CD14-positive monocyte (primary cell): Measurements from ENCODE around the gene TPD52L1. TPM values are rescaled to one million over a fixed set of nuclear protein-coding genes. Genes with fewer than 3 reads are reported as not detected.

ENCODE experiments used
- DNase-seq, 3 donors: peaks; one replicate each; pipeline ENCODE4 v3.0.0-alpha.2; 2011 to 2022
- H2AFZ ChIP-seq: 2 replicates; pipeline ENCODE4 v1.6.0; 2012; ENCODE audit warnings: mild to moderate bottlenecking, low read depth, low read length, inconsistent platforms; ENCODE audit not compliant: insufficient read depth, poor library complexity, severe bottlenecking
- H3K27ac ChIP-seq, 2 donors: 1 replicate in 1 of 2; 2 replicates in 1 of 2; pipeline ENCODE4 v1.5.1; 2012 to 2013; ENCODE audit warnings: low read length in 2 of 2, control low read depth in 1 of 2, inconsistent platforms in 1 of 2, low read depth in 1 of 2, mild to moderate bottlenecking in 1 of 2
- H3K27me3 ChIP-seq, 2 donors: one replicate each; pipeline versions ENCODE4 v1.6.0 to v1.6.1; 2011 to 2013; ENCODE audit warnings: low read length in 2 of 2; ENCODE audit not compliant: control insufficient read depth in 2 of 2, insufficient read depth in 2 of 2
- H3K36me3 ChIP-seq, 2 donors: replicated peaks in 1 of 2; 1 replicate in 1 of 2; 2 replicates in 1 of 2; pipeline versions ENCODE4 v1.5.1 to v1.6.1; 2012 to 2013; ENCODE audit warnings: low read length in 2 of 2, control low read depth in 1 of 2, inconsistent platforms in 1 of 2, mild to moderate bottlenecking in 1 of 2; ENCODE audit not compliant: insufficient read depth in 2 of 2, control insufficient read depth in 1 of 2
- H3K4me1 ChIP-seq, 2 donors: 1 replicate in 1 of 2; 2 replicates in 1 of 2; pipeline versions ENCODE4 v1.5.1 to v1.6.1; 2012 to 2013; ENCODE audit warnings: low read length in 2 of 2, control low read depth in 1 of 2, inconsistent platforms in 1 of 2, mild to moderate bottlenecking in 1 of 2, moderate library complexity in 1 of 2; ENCODE audit not compliant: insufficient read depth in 2 of 2, control insufficient read depth in 1 of 2
- H3K4me2 ChIP-seq: replicated peaks from 2 replicates; pipeline ENCODE3; 2012; ENCODE audit warnings: low read length, moderate library complexity, mild to moderate bottlenecking; ENCODE audit not compliant: poor library complexity, severe bottlenecking; ENCODE audit errors: extremely low read depth
- H3K4me3 ChIP-seq, 3 experiments: fragments of 200-600 bp in 1 of 3; sonication (generic) in 1 of 3; replicated peaks in 1 of 3; 1 replicate in 2 of 3; 2 replicates in 1 of 3; pipeline ENCODE4 v1.5.1; 2011 to 2013; ENCODE audit warnings: low read length in 3 of 3, mild to moderate bottlenecking in 3 of 3, control low read depth in 2 of 3, low read depth in 2 of 3, inconsistent platforms in 1 of 3, moderate library complexity in 1 of 3
- H3K79me2 ChIP-seq: 2 replicates; pipeline ENCODE4 v1.6.0; 2012; ENCODE audit warnings: mild to moderate bottlenecking, control low read depth, inconsistent platforms, low read length, moderate library complexity; ENCODE audit not compliant: insufficient read depth
- H3K9ac ChIP-seq: 2 replicates; pipeline ENCODE4 v1.6.0; 2017; ENCODE audit warnings: low read length, mild to moderate bottlenecking; ENCODE audit not compliant: insufficient read depth, poor library complexity, severe bottlenecking
- H3K9me3 ChIP-seq, 2 donors: replicated peaks in 1 of 2; 1 replicate in 1 of 2; 2 replicates in 1 of 2; pipeline versions ENCODE4 v1.5.1 to v1.6.1; 2012 to 2013; ENCODE audit warnings: low read length in 2 of 2, control low read depth in 1 of 2; ENCODE audit not compliant: control insufficient read depth in 1 of 2, insufficient read depth in 1 of 2
- H4K20me1 ChIP-seq: 2 replicates; pipeline ENCODE4 v1.6.0; 2012; ENCODE audit warnings: mild to moderate bottlenecking, low read length, control low read depth, moderate library complexity; ENCODE audit not compliant: insufficient read depth
- H3K27ac Mint-ChIP-seq, 7 donors: one replicate each; pipeline ENCODE4 v1.8.0; 2020; ENCODE audit warnings: mild to moderate bottlenecking in 7 of 7, mixed read lengths in 7 of 7, moderate library complexity in 6 of 7, inconsistent platforms in 2 of 7
- H3K27me3 Mint-ChIP-seq, 3 donors: one replicate each; pipeline ENCODE4 v1.8.0; 2021 to 2022; ENCODE audit warnings: low read depth in 3 of 3, mild to moderate bottlenecking in 3 of 3, mixed read lengths in 3 of 3, moderate library complexity in 3 of 3, inconsistent platforms in 1 of 3
- H3K36me3 Mint-ChIP-seq, 2 donors: one replicate each; pipeline ENCODE4 v1.8.0; 2020; ENCODE audit warnings: mixed read lengths in 2 of 2, inconsistent platforms in 1 of 2, mild to moderate bottlenecking in 1 of 2
- H3K4me1 Mint-ChIP-seq: one replicate; pipeline ENCODE4 v1.8.0; 2020; ENCODE audit warnings: mild to moderate bottlenecking, mixed read lengths
- H3K4me3 Mint-ChIP-seq, 2 donors: one replicate each; pipeline ENCODE4 v1.8.0; 2020; ENCODE audit warnings: mild to moderate bottlenecking in 2 of 2, mixed read lengths in 2 of 2, moderate library complexity in 1 of 2
- H3K9me3 Mint-ChIP-seq, 7 donors: one replicate each; pipeline ENCODE4 v1.8.0; 2020 to 2022; ENCODE audit warnings: mixed read lengths in 7 of 7, mild to moderate bottlenecking in 6 of 7, moderate library complexity in 6 of 7, inconsistent platforms in 2 of 7
- whole genome bisulfite sequencing: methylation state at CpG from one replicate; pipeline ENCODE4 v1.1.5; 2013; ENCODE audit warnings: missing lambda C conversion rate; ENCODE audit not compliant: insufficient coverage; 5-methylcytosine and 5-hydroxymethylcytosine counted together
- intact Hi-C, 2 donors: fragments of 100-400 bp; cut with micrococcal nuclease; formaldehyde crosslinking; loops; one replicate each; pipeline versions ENCODE4 v1.15.0 to v1.15.1; 2023
- polyA plus RNA-seq, 3 donors: library from polyadenylated mRNA; depleted of rRNA in 1 of 3; unstranded in 2 of 3; stranded (reverse) in 1 of 3; fragments of 300-500 nt in 2 of 3; fragments of >200 nt in 1 of 3; fragmentation: Illumina TruSeq in 2 of 3; gene quantifications; 1 replicate in 2 of 3; 2 replicates in 1 of 3; pipeline ENCODE4 v1.2.3, GENCODE V29; 2012 to 2021
- TF ChIP-seq, protein P1 (sequence below): fragments of 200-600 bp; IDR thresholded peaks from one replicate; pipeline ENCODE4 v1.8.0; 2022; ENCODE audit warnings: antibody characterized with exemption, mild to moderate bottlenecking

The TPD52L1 gene
- polyA plus RNA-seq, 3 donors = not detected

- no peaks in the 10 kb centered on the region for H3K4me1 ChIP-seq
- no peaks in the 10 kb centered on the region for H3K9me3 ChIP-seq
- no peaks in the 10 kb centered on the region for H3K9me3 Mint-ChIP-seq
- no peak overlapping the region for H3K4me2 ChIP-seq
- H3K27me3 ChIP-seq = no peaks in the 10 kb centered on the region
- H3K79me2 ChIP-seq = no peaks in the 10 kb centered on the region
- TF ChIP-seq, protein P1, sequence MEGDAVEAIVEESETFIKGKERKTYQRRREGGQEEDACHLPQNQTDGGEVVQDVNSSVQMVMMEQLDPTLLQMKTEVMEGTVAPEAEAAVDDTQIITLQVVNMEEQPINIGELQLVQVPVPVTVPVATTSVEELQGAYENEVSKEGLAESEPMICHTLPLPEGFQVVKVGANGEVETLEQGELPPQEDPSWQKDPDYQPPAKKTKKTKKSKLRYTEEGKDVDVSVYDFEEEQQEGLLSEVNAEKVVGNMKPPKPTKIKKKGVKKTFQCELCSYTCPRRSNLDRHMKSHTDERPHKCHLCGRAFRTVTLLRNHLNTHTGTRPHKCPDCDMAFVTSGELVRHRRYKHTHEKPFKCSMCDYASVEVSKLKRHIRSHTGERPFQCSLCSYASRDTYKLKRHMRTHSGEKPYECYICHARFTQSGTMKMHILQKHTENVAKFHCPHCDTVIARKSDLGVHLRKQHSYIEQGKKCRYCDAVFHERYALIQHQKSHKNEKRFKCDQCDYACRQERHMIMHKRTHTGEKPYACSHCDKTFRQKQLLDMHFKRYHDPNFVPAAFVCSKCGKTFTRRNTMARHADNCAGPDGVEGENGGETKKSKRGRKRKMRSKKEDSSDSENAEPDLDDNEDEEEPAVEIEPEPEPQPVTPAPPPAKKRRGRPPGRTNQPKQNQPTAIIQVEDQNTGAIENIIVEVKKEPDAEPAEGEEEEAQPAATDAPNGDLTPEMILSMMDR = no peak
- DNase-seq = no peak
- H3K4me3 Mint-ChIP-seq = no peak overlapping the region
- H3K27ac ChIP-seq = no peak overlapping the region
- no peaks in the 10 kb centered on the region for H4K20me1 ChIP-seq
- H3K4me3 ChIP-seq = no peak overlapping the region
- H3K36me3 Mint-ChIP-seq = no peaks in the 10 kb centered on the region
- no peak overlapping the region for H3K27ac Mint-ChIP-seq
- intact Hi-C loops = no loop called here
- H3K9ac ChIP-seq = no peak overlapping the region
- H3K36me3 ChIP-seq = no peaks in the 10 kb centered on the region
- H3K27me3 Mint-ChIP-seq = peaks cover 0 to 3% (median 0%) of the 10 kb centered on the region in 3 donors
- H3K4me1 Mint-ChIP-seq = no peaks in the 10 kb centered on the region
- no CpG with 5 or more reads among the region's 1 CpG for WGBS
- H2AFZ ChIP-seq = no peak overlapping the region
These were observed 96.9 kb downstream of the TPD52L1 start for GRCh38 chr6:125250511-125250910.

- no peaks in the 10 kb centered on the region for H3K36me3 ChIP-seq
- H3K27ac ChIP-seq = no peak overlapping the region
- H2AFZ ChIP-seq = no peak overlapping the region
- DNase-seq = no peak
- Mint-ChIP-seq H3K9me3 (no peaks in the 10 kb centered on the region), H3K36me3 (no peaks in the 10 kb centered on the region), H3K4me3 (no peak overlapping the region), H3K27me3 (peaks cover 0 to 3% (median 0%) of the 10 kb centered on the region in 3 donors), H3K27ac (no peak overlapping the region), H3K4me1 (no peaks in the 10 kb centered on the region)
- H3K9me3 ChIP-seq = no peaks in the 10 kb centered on the region
- intact Hi-C loops = no loop called here
- H3K79me2 ChIP-seq = no peaks in the 10 kb centered on the region
- 73% methylated on average over 2 of the region's 6 CpGs for WGBS
- H3K4me1 ChIP-seq = no peaks in the 10 kb centered on the region
- no peaks in the 10 kb centered on the region for H3K27me3 ChIP-seq
- TF ChIP-seq, protein P1 = no peak
- no peak overlapping the region for H3K9ac ChIP-seq
- no peak overlapping the region for H3K4me2 ChIP-seq
- no peaks in the 10 kb centered on the region for H4K20me1 ChIP-seq
- H3K4me3 ChIP-seq = no peak overlapping the region
These were observed 98.1 kb downstream of the TPD52L1 start for GRCh38 chr6:125251516-125252220.
